ENCODE measurements around the gene LRMDA.

Gene LRMDA

GRCh38 chr10:76282061-76283025, 850.9 kb downstream of the LRMDA start:
- Histone ChIP-seq H3F3A (ENCODE audit: low read depth) (no peaks in the 10 kb centered on the region), H3K9ac (ENCODE audit: low read depth, low read length, poor library complexity, severe bottlenecking) (no peak overlapping the region), H3K4me3 (ENCODE audit: low read length, poor library complexity, severe bottlenecking) (no peak overlapping the region), H3K27me3 (ENCODE audit: insufficient read depth, low read length, poor library complexity, severe bottlenecking) (no peaks in the 10 kb centered on the region), H3K79me2 (ENCODE audit: insufficient read depth, low read length) (no peaks in the 10 kb centered on the region), H2AFZ (ENCODE audit: low read length) (no peak overlapping the region), H3K36me3 (ENCODE audit: insufficient read depth, low read length) (no peaks in the 10 kb centered on the region), H4K20me1 (ENCODE audit: insufficient read depth, low read length, poor library complexity, severe bottlenecking) (no peaks in the 10 kb centered on the region), H3K4me1 (ENCODE audit: insufficient read depth, low read length, poor library complexity, severe bottlenecking) (peaks cover 3% of the 10 kb centered on the region), H3K9me3 (ENCODE audit: insufficient read depth, low read depth, low read length) (no peaks in the 10 kb centered on the region), H3K9me2 (replicated peaks; ENCODE audit: low read depth, low read length) (no peaks in the 10 kb centered on the region), H3K4me2 (ENCODE audit: low read depth, low read length, poor library complexity, severe bottlenecking) (peak overlapping the region; percentile 4)
- TF ChIP-seq CTCF (conservative IDR thresholded peaks at IDR 0.05; ENCODE audit: low read length) = no peak
- TF ChIP-seq EZH2phosphoT487 (IDR thresholded peaks at IDR 0.05; ENCODE audit: borderline replicate concordance) = no peak

- no peaks in the 10 kb centered on the region for H3K9me3 ChIP-seq (ENCODE audit: insufficient read depth, low read depth, low read length)
- H3K79me2 ChIP-seq (ENCODE audit: insufficient read depth, low read length) = no peaks in the 10 kb centered on the region
- no peaks in the 10 kb centered on the region for H4K20me1 ChIP-seq (ENCODE audit: insufficient read depth, low read length, poor library complexity, severe bottlenecking)
- TF ChIP-seq EZH2phosphoT487 (IDR thresholded peaks at IDR 0.05; ENCODE audit: borderline replicate concordance) = no peak
- TF ChIP-seq CTCF (conservative IDR thresholded peaks at IDR 0.05; ENCODE audit: low read length) = no peak
- no peaks in the 10 kb centered on the region for H3K27me3 ChIP-seq (ENCODE audit: insufficient read depth, low read length, poor library complexity, severe bottlenecking)
- H3K9ac ChIP-seq (ENCODE audit: low read depth, low read length, poor library complexity, severe bottlenecking) = no peak overlapping the region
- no peaks in the 10 kb centered on the region for H3K9me2 ChIP-seq (replicated peaks; ENCODE audit: low read depth, low read length)
- H3F3A ChIP-seq (ENCODE audit: low read depth) = no peaks in the 10 kb centered on the region
- H3K36me3 ChIP-seq (ENCODE audit: insufficient read depth, low read length) = no peaks in the 10 kb centered on the region
- H3K4me2 ChIP-seq (ENCODE audit: low read depth, low read length, poor library complexity, severe bottlenecking) = no peak overlapping the region
- H3K4me1 ChIP-seq (ENCODE audit: insufficient read depth, low read length, poor library complexity, severe bottlenecking) = peaks cover 3% of the 10 kb centered on the region
- no peak overlapping the region for H3K4me3 ChIP-seq (ENCODE audit: low read length, poor library complexity, severe bottlenecking)
- H2AFZ ChIP-seq (ENCODE audit: low read length) = no peak overlapping the region
Measured at GRCh38 chr10:76284351-76284750, 852.9 kb downstream of the LRMDA start.

GRCh38 chr10:76285012-76285411, 853.6 kb downstream of the LRMDA start:
- H2AFZ ChIP-seq (ENCODE audit: low read length) = no peak overlapping the region
- no peaks in the 10 kb centered on the region for H3K9me2 ChIP-seq (replicated peaks; ENCODE audit: low read depth, low read length)
- no peak for TF ChIP-seq EZH2phosphoT487 (IDR thresholded peaks at IDR 0.05; ENCODE audit: borderline replicate concordance)
- no peak for TF ChIP-seq CTCF (conservative IDR thresholded peaks at IDR 0.05; ENCODE audit: low read length)

More at GRCh38 chr10:76285012-76285411, 853.6 kb downstream of the LRMDA start:
- no peaks in the 10 kb centered on the region for H3F3A ChIP-seq (ENCODE audit: low read depth)
- no peaks in the 10 kb centered on the region for H3K27me3 ChIP-seq (ENCODE audit: insufficient read depth, low read length, poor library complexity, severe bottlenecking)
- H3K79me2 ChIP-seq (ENCODE audit: insufficient read depth, low read length) = no peaks in the 10 kb centered on the region
- H3K9ac ChIP-seq (ENCODE audit: low read depth, low read length, poor library complexity, severe bottlenecking) = no peak overlapping the region
- H3K4me1 ChIP-seq (ENCODE audit: insufficient read depth, low read length, poor library complexity, severe bottlenecking) = peaks cover 3% of the 10 kb centered on the region
- H3K36me3 ChIP-seq (ENCODE audit: insufficient read depth, low read length) = no peaks in the 10 kb centered on the region
- no peak overlapping the region for H3K4me2 ChIP-seq (ENCODE audit: low read depth, low read length, poor library complexity, severe bottlenecking)
- H3K4me3 ChIP-seq (ENCODE audit: low read length, poor library complexity, severe bottlenecking) = no peak overlapping the region
- no peaks in the 10 kb centered on the region for H3K9me3 ChIP-seq (ENCODE audit: insufficient read depth, low read depth, low read length)
- H4K20me1 ChIP-seq (ENCODE audit: insufficient read depth, low read length, poor library complexity, severe bottlenecking) = no peaks in the 10 kb centered on the region

Data from Loucy (cell line).